ENCODE results near the gene SRPK3. TPM values are rescaled to one million over a fixed set of nuclear protein-coding genes. Genes with fewer than 3 reads are reported as not detected.

Gene SRPK3
- total RNA-seq, 1 experiment from 2014 or later = 0.46 TPM

DNA sequence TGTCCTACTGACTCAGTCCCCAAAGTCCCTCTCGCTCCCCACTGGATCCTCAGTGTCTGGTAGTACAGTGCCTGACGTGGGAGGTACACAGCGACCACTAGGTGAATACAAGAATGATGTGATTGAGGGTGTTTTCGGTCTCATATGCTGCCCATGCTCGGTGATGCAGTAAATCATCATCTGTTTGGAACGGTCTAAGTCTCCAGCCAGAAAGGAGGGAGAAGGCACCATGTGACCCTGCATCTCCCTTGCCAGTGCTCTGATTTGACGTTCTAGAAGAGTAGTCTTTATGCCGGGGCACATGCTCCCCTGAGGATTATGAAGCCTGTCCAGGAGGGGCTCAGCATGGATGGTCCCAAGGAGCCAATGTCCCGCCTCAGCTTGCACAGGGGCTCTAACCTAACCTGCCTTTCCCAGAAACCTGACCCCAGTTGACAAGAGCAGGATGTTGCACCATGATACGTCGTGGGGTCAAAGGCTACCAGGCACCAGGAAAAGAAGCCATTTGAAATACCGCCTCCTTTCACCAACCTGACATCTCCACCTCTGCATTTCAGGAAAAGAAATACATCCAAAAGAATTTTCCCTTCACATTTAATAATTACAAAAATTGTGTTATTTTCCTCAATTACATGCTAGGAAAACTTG is 30.6 kb upstream of the SRPK3 start:
- CTCF ChIA-PET = no interaction called here
- intact Hi-C loops (cut with micrococcal nuclease; ENCODE audit: unreplicated experiment) = no loop called here
- H4K20me1 ChIP-seq (ENCODE audit: insufficient read depth) = no peaks in the 10 kb centered on the region
- H3F3A ChIP-seq (ENCODE audit: insufficient read depth, low read depth) = no peaks in the 10 kb centered on the region
- no peak overlapping the region for H3K4me3 ChIP-seq
- no peak overlapping the region for H3K4me2 ChIP-seq
- H3K27me3 ChIP-seq (ENCODE audit: insufficient read depth, low read depth) = no peaks in the 10 kb centered on the region
- H3K79me2 ChIP-seq (ENCODE audit: low read depth) = no peaks in the 10 kb centered on the region
- no peaks in the 10 kb centered on the region for H3K9me2 ChIP-seq (ENCODE audit: insufficient read depth)
- H3K4me1 ChIP-seq (replicated peaks; ENCODE audit: insufficient read depth) = no peaks in the 10 kb centered on the region
- H2AFZ ChIP-seq = no peak overlapping the region
- no peak overlapping the region for H3K27ac ChIP-seq
- no peak for DNase-seq
- H3K9me3 ChIP-seq (ENCODE audit: insufficient read depth, low read depth) = no peaks in the 10 kb centered on the region
- H3K36me3 ChIP-seq (ENCODE audit: low read depth) = no peaks in the 10 kb centered on the region
- POLR2A ChIA-PET (ENCODE audit: unreplicated experiment) = no interaction called here
- BruUV-seq (replicated peaks) = no TSS peak
- TF ChIP-seq EZH2 (IDR thresholded peaks at IDR 0.05; ENCODE audit: low read depth) = no peak
- TF ChIP-seq, protein P1, sequence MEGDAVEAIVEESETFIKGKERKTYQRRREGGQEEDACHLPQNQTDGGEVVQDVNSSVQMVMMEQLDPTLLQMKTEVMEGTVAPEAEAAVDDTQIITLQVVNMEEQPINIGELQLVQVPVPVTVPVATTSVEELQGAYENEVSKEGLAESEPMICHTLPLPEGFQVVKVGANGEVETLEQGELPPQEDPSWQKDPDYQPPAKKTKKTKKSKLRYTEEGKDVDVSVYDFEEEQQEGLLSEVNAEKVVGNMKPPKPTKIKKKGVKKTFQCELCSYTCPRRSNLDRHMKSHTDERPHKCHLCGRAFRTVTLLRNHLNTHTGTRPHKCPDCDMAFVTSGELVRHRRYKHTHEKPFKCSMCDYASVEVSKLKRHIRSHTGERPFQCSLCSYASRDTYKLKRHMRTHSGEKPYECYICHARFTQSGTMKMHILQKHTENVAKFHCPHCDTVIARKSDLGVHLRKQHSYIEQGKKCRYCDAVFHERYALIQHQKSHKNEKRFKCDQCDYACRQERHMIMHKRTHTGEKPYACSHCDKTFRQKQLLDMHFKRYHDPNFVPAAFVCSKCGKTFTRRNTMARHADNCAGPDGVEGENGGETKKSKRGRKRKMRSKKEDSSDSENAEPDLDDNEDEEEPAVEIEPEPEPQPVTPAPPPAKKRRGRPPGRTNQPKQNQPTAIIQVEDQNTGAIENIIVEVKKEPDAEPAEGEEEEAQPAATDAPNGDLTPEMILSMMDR (conservative IDR thresholded peaks at IDR 0.05) = no peak

DNA sequence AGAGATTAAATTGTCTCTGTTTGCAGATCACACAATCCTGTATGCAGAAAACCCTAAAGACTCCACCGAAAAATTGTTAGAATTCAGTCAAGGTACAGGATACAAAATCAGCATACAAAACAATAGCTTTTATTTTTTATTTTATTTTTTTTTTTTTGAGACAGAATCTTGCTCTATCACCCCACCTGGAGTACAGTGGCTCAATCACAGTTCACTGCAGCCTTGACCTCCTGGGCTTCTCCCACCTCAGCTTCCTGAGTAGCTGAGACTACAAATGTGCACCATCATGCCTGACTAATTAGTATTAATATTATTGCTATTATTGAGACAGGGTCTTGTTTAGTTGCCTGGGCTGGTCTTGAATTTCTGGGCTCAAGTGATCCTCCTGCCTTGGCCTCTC is 25.7 kb upstream of the SRPK3 start:
- no peaks in the 10 kb centered on the region for H3K9me3 ChIP-seq (ENCODE audit: insufficient read depth, low read depth)
- H3K4me2 ChIP-seq = no peak overlapping the region
- no peaks in the 10 kb centered on the region for H3F3A ChIP-seq (ENCODE audit: insufficient read depth, low read depth)
- H3K79me2 ChIP-seq (ENCODE audit: low read depth) = no peaks in the 10 kb centered on the region
- no peaks in the 10 kb centered on the region for H3K4me1 ChIP-seq (replicated peaks; ENCODE audit: insufficient read depth)
- H3K9me2 ChIP-seq (ENCODE audit: insufficient read depth) = no peaks in the 10 kb centered on the region
- CTCF ChIA-PET = interaction anchor here (0.6 kb wide), 2 partner anchors 70 to 736 kb away, joined by 3 to 4 read pairs; no protein-coding TSS in a partner anchor
- no peaks in the 10 kb centered on the region for H3K27me3 ChIP-seq (ENCODE audit: insufficient read depth, low read depth)
- no TSS peak for BruUV-seq (replicated peaks)
- TF ChIP-seq EZH2 (IDR thresholded peaks at IDR 0.05; ENCODE audit: low read depth) = no peak
- TF ChIP-seq, protein P1 (conservative IDR thresholded peaks at IDR 0.05) = no peak; the same call in 1 of the 2 replicates
- H3K27ac ChIP-seq = no peak overlapping the region
- no peak for DNase-seq
- H2AFZ ChIP-seq = no peak overlapping the region
- no peak overlapping the region for H3K4me3 ChIP-seq
- POLR2A ChIA-PET (ENCODE audit: unreplicated experiment) = interaction anchor here (0.6 to 0.7 kb wide), 2 partner anchors 421 to 788 kb away, joined by 3 read pairs; partner anchors contain the start of gene ZNF275
- no peaks in the 10 kb centered on the region for H4K20me1 ChIP-seq (ENCODE audit: insufficient read depth)
- intact Hi-C loops (cut with micrococcal nuclease; ENCODE audit: unreplicated experiment) = no loop called here
- H3K36me3 ChIP-seq (ENCODE audit: low read depth) = no peaks in the 10 kb centered on the region

- no peak overlapping the region for H3K4me2 ChIP-seq
- peaks cover 7% of the 10 kb centered on the region; the same call in 1 of the 2 replicates for H3K4me1 ChIP-seq (replicated peaks; ENCODE audit: insufficient read depth)
- H4K20me1 ChIP-seq (ENCODE audit: insufficient read depth) = no peaks in the 10 kb centered on the region
- DNase-seq = no peak
- CTCF ChIA-PET = no interaction called here
- no peak for TF ChIP-seq EZH2 (IDR thresholded peaks at IDR 0.05; ENCODE audit: low read depth)
- H3K9me3 ChIP-seq (ENCODE audit: insufficient read depth, low read depth) = no peaks in the 10 kb centered on the region
- intact Hi-C loops (cut with micrococcal nuclease; ENCODE audit: unreplicated experiment) = no loop called here
- POLR2A ChIA-PET (ENCODE audit: unreplicated experiment) = no interaction called here
- H3K27me3 ChIP-seq (ENCODE audit: insufficient read depth, low read depth) = no peaks in the 10 kb centered on the region
- no peak overlapping the region for H3K27ac ChIP-seq
- BruUV-seq (replicated peaks) = no TSS peak
- H3F3A ChIP-seq (ENCODE audit: insufficient read depth, low read depth) = no peaks in the 10 kb centered on the region
- no peaks in the 10 kb centered on the region for H3K9me2 ChIP-seq (ENCODE audit: insufficient read depth)
- no peaks in the 10 kb centered on the region for H3K36me3 ChIP-seq (ENCODE audit: low read depth)
- no peaks in the 10 kb centered on the region for H3K79me2 ChIP-seq (ENCODE audit: low read depth)
- H3K4me3 ChIP-seq = no peak overlapping the region
- no peak overlapping the region for H2AFZ ChIP-seq
These were observed 19.0 kb upstream of the SRPK3 start for GRCh38 chrX:153761863-153762262.

Data from PC-9 (cell line).